EL (cell line): Measurements from ENCODE around the gene SPATA2L.

ENCODE experiments used
- DNase-seq: peaks from one replicate; pipeline ENCODE4 v3.0.0-alpha.2; 2016

The SPATA2L gene

GRCh38 chr16:89701425-89702406, at the start of gene SPATA2L:
Gene SPATA2L (minus strand): TSS chr16:89701705. CDS start chr16:89701232, 473 bp downstream.
- DNase-seq = peak; percentile 90

DNA sequence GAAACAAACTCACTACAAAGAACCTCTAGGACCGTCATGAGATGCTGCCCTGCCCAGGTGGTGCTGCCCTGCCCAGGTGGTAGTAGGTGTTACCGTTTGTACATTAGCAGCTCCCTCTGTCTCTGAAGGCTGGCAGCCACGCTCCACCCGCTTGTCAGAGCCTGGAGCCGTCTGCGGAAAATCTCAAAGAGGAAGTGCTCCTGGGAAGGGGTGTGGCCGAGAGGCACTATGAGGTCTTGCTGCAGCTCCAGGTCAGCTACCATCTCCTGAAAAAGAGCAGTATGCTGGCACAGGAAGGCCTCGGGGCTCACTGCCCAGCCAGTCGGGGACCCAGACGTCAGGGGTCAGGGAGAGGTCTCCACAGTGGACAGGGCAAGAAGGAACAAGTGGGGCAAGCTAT, 48.1 kb upstream of the SPATA2L start:
- no peak for DNase-seq

DNA sequence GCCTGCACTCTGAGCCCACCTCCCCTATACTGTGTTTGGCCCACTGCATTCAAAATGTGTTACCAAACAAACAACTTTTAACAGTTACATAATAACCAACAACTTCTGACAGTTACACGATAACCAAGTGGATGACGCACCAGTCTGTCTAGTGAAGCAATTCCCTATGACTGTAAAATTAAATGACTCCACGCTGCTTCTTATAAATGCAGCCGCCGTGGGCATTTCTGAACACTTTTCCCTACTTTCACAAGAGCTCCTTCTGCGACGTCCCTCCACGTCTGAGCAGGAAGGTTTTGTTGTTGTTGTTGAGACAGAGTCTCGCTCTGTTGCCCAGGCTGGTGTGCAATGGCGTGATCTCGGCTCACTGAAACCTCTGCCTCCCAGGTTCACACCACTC, 47.4 kb upstream of the SPATA2L start:
- DNase-seq = no peak

DNA sequence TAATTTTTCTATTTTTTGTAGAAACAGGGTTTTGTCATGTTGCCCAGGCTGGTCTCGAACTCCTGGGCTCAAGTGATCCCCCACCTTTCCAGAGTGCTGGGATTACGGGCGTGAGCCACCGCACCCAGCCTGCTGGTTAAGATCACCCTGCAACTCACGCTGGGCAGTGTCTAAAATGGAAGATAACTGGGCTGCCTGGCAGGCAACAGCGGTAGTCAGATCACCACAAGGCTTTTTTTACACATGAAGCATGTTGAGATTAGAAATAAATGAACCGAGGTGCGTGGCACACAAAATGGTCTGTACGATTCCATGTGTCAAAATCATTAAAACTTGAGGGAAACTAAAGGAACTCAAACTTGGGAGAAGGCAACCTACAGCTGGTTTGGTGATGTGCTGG, 46.6 kb upstream of the SPATA2L start:
- no peak for DNase-seq

GRCh38 chr16:89746043-89746442, 44.5 kb upstream of the SPATA2L start:
- DNase-seq = no peak

GRCh38 chr16:89744813-89745212, 43.3 kb upstream of the SPATA2L start:
- DNase-seq = no peak

DNA sequence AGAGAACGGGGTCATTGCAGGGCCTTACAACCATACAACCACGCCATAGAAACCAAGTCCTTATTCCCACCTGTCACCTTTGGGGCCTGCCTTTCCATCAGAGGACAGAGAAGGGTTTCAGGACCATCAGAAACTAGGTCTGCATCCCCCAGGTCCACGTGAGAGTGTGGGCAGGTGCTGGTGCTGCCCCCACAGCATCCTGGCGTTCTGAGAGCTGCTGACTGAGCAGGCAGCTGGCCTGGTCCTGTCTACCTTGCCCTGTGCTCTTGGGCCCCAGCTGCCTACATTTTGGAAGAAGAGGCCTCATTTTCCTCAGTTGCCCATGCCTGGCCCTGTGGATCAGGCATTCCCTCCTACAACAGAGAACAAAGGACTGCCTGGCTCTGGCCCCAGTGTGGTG, 41.4 kb upstream of the SPATA2L start:
- no peak for DNase-seq

- DNase-seq = no peak
These were observed 40.0 kb upstream of the SPATA2L start for GRCh38 chr16:89741342-89742014.

DNA sequence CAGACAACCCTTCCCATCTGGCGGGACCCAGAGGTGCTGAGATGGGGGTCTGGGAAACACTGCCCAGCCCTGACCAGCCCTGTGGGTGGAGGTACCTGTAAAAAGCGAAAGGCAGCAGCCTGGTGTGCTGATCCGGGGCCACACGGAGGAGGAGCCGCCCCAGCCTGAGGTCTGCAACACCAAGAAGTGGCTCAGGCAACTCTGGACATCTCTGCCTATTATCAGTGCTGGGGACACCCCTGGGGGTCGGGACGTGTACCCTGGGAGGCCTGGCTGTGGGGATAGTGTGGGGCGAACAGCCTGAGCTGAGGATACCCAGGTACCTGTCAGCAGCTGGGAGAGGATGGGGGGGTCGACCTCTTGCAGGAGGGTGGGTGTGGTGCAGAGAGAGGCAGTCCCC, 37.9 kb upstream of the SPATA2L start:
- no peak for DNase-seq

DNA sequence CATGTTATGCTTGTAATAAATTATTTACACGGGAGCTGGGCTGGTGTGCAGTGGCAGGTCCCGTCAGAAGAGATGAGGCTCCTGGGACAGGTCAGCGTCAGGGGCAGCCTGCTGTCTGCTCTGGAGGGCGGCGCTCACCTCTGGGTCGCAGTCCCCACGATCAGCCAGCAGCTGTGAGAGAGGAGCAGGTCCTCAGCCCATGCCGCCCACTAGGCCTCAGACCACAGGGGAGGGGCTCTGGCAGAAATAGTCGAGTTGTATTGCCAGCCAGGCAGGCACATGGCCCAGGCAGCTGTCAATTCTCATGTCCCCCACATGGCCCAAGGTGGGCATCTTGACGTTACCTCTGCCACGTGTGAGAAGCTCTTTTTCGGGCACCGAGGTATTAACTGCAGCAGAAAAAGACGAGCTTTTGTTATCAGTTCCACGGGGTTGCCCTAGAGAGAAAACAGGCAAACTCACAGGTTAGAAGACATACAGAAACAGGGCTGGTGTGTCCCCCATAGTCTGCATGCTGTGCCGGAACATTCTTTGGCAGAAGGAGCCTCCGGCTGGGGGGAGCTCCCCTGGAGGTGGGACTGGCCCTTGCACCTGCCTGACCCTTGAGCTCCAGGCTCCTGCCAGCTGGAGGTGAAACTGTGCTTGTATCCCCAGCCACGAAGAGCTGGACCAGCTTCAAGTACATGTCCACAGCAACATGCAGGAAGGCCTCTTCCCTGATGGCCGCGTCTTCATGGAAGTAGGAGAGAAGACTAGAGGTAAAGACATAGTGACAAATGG, 37.2 kb upstream of the SPATA2L start:
- DNase-seq = no peak

DNA sequence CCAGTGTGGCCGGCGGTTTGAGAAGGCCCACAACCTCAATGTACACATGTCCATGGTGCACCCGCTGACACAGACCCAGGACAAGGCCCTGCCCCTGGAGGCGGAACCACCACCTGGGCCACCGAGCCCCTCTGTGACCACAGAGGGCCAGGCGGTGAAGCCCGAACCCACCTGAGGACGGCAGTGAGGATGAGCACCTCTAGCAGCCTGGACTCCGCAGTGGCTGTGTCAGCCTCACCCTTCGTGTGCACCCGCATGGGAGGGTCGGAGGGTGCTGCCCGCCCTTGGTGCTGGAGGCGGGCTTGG, 36.5 kb upstream of the SPATA2L start:
- no peak for DNase-seq

- no peak for DNase-seq
These were observed 36.0 kb upstream of the SPATA2L start for GRCh38 chr16:89737341-89738071.

DNA sequence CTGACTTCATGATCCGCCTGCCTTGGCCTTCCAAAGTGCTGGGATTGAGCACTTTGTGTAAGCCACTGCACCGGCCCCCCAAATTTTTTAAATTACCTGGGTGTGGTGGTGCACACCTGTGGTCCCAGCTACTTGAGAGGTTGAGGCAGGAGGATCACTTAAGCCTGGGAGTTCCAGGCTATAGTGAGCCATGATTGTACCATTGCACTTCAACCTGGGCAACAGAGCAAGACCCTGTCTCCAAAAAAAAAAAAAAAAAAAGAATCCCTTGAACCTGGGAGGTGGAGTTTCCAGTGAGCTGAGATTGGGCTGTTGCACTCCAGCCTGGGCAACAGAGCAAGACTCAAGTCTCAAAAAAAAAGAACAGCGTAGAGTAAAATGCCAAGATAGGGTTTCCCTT, 35.0 kb upstream of the SPATA2L start:
- DNase-seq = no peak

DNA sequence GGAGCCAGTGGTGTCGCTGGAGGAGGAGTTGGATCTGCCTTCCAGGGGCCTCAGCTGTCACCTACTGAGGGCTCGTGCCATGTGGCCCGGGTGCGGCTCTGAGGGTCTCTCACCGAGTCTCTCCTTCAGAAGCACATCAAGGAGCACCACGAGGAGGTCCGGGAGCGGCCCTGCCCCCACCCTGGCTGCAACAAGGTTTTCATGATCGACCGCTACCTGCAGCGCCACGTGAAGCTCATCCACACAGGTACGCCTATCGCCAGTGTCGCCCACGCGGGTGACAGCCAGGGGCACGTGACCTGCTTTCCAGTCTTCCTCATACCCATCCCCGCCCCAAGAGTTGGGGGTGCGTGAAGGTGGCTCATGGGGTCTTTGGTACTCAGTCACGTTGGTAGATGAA, 32.3 kb upstream of the SPATA2L start:
- no peak for DNase-seq

DNA sequence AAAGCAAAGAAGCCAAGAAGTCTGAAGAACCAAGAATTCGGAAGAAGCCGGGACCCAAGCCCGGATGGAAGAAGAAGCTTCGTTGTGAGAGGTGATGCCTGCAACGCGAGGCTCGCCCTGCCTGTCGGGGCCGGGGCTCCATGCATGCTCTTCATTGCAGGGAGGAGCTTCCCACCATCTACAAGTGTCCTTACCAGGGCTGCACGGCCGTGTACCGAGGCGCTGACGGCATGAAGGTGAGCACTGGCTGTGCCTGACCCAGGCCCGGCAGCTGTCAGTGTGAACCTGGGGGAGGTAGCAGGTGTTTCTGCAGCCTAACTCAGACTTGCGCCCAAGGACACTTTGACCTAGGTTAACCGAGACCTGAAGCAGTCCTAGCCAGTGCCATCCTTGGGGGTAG, 31.8 kb upstream of the SPATA2L start:
- DNase-seq = no peak

DNA sequence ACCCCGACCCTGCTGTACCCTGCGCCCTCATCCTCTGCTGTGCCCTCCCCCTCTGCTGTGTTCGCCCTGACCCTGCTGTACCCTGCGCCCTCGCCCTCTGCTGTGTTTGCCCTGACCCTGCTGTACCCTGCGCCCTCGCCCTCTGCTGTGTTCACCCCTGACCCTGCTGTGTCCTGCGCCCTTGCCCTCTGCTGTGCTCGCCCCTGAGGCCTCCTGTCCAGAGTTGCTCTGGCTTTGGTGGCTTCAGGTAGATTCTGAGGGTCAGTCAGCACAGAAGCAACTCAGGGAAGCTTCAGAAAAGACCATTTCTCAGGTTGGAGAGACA, 31.4 kb upstream of the SPATA2L start:
- no peak for DNase-seq

- DNase-seq = no peak
These were observed 30.8 kb upstream of the SPATA2L start for GRCh38 chr16:89732142-89732917.

DNA sequence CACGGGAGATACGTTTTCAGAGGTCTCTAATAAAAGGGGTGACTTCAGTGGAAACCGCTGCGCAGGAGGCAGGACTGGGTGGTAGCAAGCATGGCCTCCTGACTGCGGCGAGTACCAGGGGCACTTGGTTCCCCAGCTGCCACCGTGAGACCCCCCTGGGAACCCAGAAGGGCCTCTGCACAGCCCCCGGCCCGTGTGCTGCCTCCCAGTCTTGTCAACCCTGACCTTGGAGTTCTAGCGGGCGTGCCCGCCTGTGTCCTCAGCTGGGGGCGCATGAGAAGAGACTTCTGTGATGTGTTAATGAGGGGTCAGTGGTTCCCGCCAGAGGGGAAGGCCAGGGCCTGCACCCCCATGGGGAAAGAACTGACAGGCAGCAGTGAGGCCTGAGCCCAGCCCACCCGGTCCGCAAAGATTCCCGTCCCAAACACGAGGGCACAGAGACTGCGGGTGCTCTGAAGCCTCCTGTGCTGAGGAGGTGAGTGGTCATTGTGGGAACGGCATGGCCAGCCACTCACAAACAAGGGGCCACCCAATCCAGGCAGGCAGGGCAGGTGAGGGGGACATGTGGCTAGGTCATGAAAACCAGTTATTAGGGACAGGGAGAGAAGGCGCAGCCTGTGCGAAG, 29.2 kb upstream of the SPATA2L start:
- DNase-seq = no peak

DNA sequence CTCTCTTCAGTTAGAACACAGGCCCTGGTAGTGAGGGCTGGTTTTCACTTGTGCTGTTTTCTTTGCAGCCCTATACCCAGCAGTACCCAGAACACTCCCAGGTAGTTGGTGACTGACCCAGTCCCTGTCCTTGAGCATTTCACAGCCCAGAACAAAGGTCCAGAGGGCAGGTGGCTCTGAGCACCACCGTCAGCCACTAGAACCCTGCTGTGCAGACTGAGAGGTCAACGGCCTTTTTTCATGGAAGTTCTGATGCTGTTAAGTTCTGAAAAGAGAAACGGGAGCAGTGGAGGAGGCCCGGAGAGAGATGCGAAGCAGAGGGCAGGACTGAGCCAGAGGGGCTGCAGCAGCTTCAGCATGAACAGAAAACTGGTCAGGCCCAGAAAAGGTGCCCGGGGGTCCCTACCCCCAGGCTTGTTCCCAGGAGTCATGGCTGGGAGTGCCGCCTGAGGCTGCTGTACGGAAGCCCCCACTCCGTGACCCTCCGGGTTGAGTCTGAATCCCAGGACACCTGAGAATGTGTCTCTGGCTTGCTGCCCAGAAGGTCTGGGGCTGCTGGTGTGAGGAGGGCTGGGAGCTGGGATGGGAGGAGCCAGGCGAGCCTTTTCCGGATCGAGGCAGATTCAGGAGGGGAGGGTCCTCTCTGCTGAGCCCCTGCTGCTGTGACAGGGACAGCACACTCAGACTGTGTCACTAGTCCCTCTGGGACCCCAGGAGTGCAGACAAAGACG, 28.5 kb upstream of the SPATA2L start:
- no peak for DNase-seq

- no peak for DNase-seq
These were observed 27.8 kb upstream of the SPATA2L start for GRCh38 chr16:89729293-89729692.
